Natural killer cell (primary cell): ENCODE results near the gene ARMC9. TPM values are rescaled to one million over a fixed set of nuclear protein-coding genes. Genes with fewer than 3 reads are reported as not detected.
"Not testable (repeated sequence)": the region's sequence is repeated elsewhere in the genome, so short reads cannot be mapped to it uniquely, and the experiment has no call there.

ENCODE experiments used
- ATAC-seq, 3 donors: fragments of 150-1000 bp in 2 of 3; fragments of 200-7000 bp in 1 of 3; cut with Tn5 transposase; 1 replicate in 1 of 3; 2 replicates in 2 of 3; pipeline ENCODE4 v1.10.0; 2021; ENCODE audit warnings: mild to moderate bottlenecking in 2 of 3, moderate library complexity in 2 of 3
- DNase-seq, 2 donors: peaks; one replicate each; pipeline versions ENCODE4 v3.0.0 to v3.0.0-alpha.2; 2013 to 2021; ENCODE audit warnings: mixed read lengths in 1 of 2
- H3K27ac ChIP-seq: one replicate; pipeline ENCODE4 v1.5.1; 2013; ENCODE audit warnings: mild to moderate bottlenecking, low read length
- H3K27me3 ChIP-seq: one replicate; pipeline ENCODE4 v1.6.1; 2013; ENCODE audit warnings: low read length; ENCODE audit not compliant: control insufficient read depth, insufficient read depth
- H3K36me3 ChIP-seq: one replicate; pipeline ENCODE4 v1.6.1; 2013; ENCODE audit warnings: low read length; ENCODE audit not compliant: control insufficient read depth, insufficient read depth
- H3K4me1 ChIP-seq: one replicate; pipeline ENCODE4 v1.6.1; 2013; ENCODE audit warnings: low read length; ENCODE audit not compliant: control insufficient read depth, insufficient read depth
- H3K4me3 ChIP-seq: one replicate; pipeline ENCODE4 v1.5.1; 2013; ENCODE audit warnings: low read length
- H3K9me3 ChIP-seq: one replicate; pipeline ENCODE4 v1.6.1; 2013; ENCODE audit warnings: low read length; ENCODE audit not compliant: control insufficient read depth, insufficient read depth
- H3K27ac Mint-ChIP-seq, 2 donors: one replicate each; pipeline ENCODE4 v1.8.0; 2022; ENCODE audit warnings: mild to moderate bottlenecking in 2 of 2, mixed read lengths in 2 of 2, moderate library complexity in 1 of 2
- H3K27me3 Mint-ChIP-seq, 2 donors: one replicate each; pipeline ENCODE4 v1.8.0; 2022; ENCODE audit warnings: low read depth in 2 of 2, mixed read lengths in 2 of 2
- H3K36me3 Mint-ChIP-seq: one replicate; pipeline ENCODE4 v1.8.0; 2022; ENCODE audit warnings: mixed read lengths
- H3K4me1 Mint-ChIP-seq, 2 donors: one replicate each; pipeline ENCODE4 v1.8.0; 2022; ENCODE audit warnings: mixed read lengths in 2 of 2
- H3K4me3 Mint-ChIP-seq: one replicate; pipeline ENCODE4 v1.8.0; 2022; ENCODE audit warnings: mild to moderate bottlenecking, moderate library complexity, mixed read lengths
- H3K9me3 Mint-ChIP-seq, 2 donors: one replicate each; pipeline ENCODE4 v1.8.0; 2022; ENCODE audit warnings: mixed read lengths in 2 of 2
- CTCF ChIP-seq: fragments of 200-600 bp; IDR thresholded peaks from one replicate; pipeline ENCODE4 v1.8.0; 2022; ENCODE audit warnings: antibody characterized with exemption
- WGBS: methylation state at CpG from one replicate; pipeline ENCODE4 v1.1.7; 2013; ENCODE audit warnings: missing lambda C conversion rate; ENCODE audit not compliant: insufficient coverage; 5-methylcytosine and 5-hydroxymethylcytosine counted together
- intact Hi-C: fragments of 100-400 bp; cut with micrococcal nuclease; formaldehyde crosslinking; loops from one replicate; pipeline ENCODE4 v1.14.2; 2022
- total RNA-seq, 4 donors: library from RNA; stranded (reverse); fragments of 120-200 nt in 1 of 4; gene quantifications; one replicate each; pipeline versions ENCODE4 v1.2.3 to v1.2.4, GENCODE V29; 2013 to 2022

The ARMC9 gene
- total RNA-seq, 3 donors from 2014 or later (not counting 1 experiment from before 2014, with no cell fraction given): 1.2 to 2.3 (median 2.0) TPM

GRCh38 chr2:231176066-231176465 lies 22.4 kb upstream of the ARMC9 start:
- H3K27ac Mint-ChIP-seq: no peak overlapping the region

GRCh38 chr2:231177156-231178025 lies 21.0 kb upstream of the ARMC9 start:
- intact Hi-C loops: no loop called here
- ATAC-seq (no peak), DNase-seq (no peak)
- Mint-ChIP-seq H3K27me3 (no peaks in the 10 kb centered on the region), H3K36me3 (peaks cover 3% of the 10 kb centered on the region), H3K4me1 (peaks cover 10 to 18% of the 10 kb centered on the region in 2 donors), H3K4me3 (no peak overlapping the region), H3K9me3 (no peaks in the 10 kb centered on the region), H3K27ac (no peak overlapping the region)
- Histone ChIP-seq H3K9me3 (no peaks in the 10 kb centered on the region), H3K27ac (no peak overlapping the region), H3K27me3 (no peaks in the 10 kb centered on the region), H3K4me3 (no peak overlapping the region), H3K4me1 (peaks cover 22% of the 10 kb centered on the region), H3K36me3 (peaks cover 9% of the 10 kb centered on the region)
- 92% methylated on average over 10 of the region's 11 CpGs for WGBS
- no peak for TF ChIP-seq CTCF

More at GRCh38 chr2:231176066-231176465, 22.4 kb upstream of the ARMC9 start:
- H3K36me3 Mint-ChIP-seq: peaks cover 7% of the 10 kb centered on the region
- TF ChIP-seq CTCF: no peak
- H3K27me3 ChIP-seq: no peaks in the 10 kb centered on the region
- ATAC-seq (no peak), DNase-seq (no peak)
- H3K4me1 Mint-ChIP-seq: peaks cover 10 to 18% of the 10 kb centered on the region in 2 donors
- no peak overlapping the region for H3K4me3 Mint-ChIP-seq
- H3K9me3 Mint-ChIP-seq: no peaks in the 10 kb centered on the region
- H3K9me3 ChIP-seq: no peaks in the 10 kb centered on the region
- H3K36me3 ChIP-seq: peaks cover 16% of the 10 kb centered on the region
- intact Hi-C loops: no loop called here
- no peak overlapping the region for H3K27ac ChIP-seq
- H3K27me3 Mint-ChIP-seq: no peaks in the 10 kb centered on the region
- H3K4me3 ChIP-seq: no peak overlapping the region
- 75% methylated on average over 2 of the region's 2 CpGs for WGBS
- H3K4me1 ChIP-seq: peaks cover 22% of the 10 kb centered on the region

GRCh38 chr2:231178805-231179204 lies 19.6 kb upstream of the ARMC9 start:
- WGBS: 56% methylated on average over 5 of the region's 5 CpGs
- Mint-ChIP-seq H3K4me1 (peaks cover 10 to 18% of the 10 kb centered on the region in 2 donors), H3K27ac (peak overlapping the region in 1 of 2 donors; percentile 10)

GRCh38 chr2:231181860-231182512 lies 16.4 kb upstream of the ARMC9 start:
- Histone ChIP-seq H3K36me3 (no peaks in the 10 kb centered on the region), H3K27me3 (no peaks in the 10 kb centered on the region), H3K4me1 (peaks cover 22% of the 10 kb centered on the region), H3K4me3 (no peak overlapping the region), H3K9me3 (no peaks in the 10 kb centered on the region), H3K27ac (no peak overlapping the region)
- Mint-ChIP-seq H3K4me3 (no peak overlapping the region), H3K27me3 (no peaks in the 10 kb centered on the region), H3K27ac (peak overlapping the region in 1 of 2 donors; percentile 63), H3K36me3 (no peaks in the 10 kb centered on the region), H3K9me3 (no peaks in the 10 kb centered on the region), H3K4me1 (peaks cover 10 to 18% of the 10 kb centered on the region in 2 donors)
- 57% methylated on average over 12 of the region's 12 CpGs for WGBS
- ATAC-seq (peak in 1 of 3 donors; percentile 51), DNase-seq (peak in 1 of 2 donors; percentile 22)
- TF ChIP-seq CTCF: no peak
- intact Hi-C loops: no loop called here

More at GRCh38 chr2:231178805-231179204, 19.6 kb upstream of the ARMC9 start:
- H3K4me3 Mint-ChIP-seq, H3K27me3 ChIP-seq, H3K9me3 ChIP-seq, H3K27ac ChIP-seq, H3K27me3 Mint-ChIP-seq, H3K36me3 ChIP-seq, intact Hi-C loops, DNase-seq, H3K36me3 Mint-ChIP-seq, H3K4me3 ChIP-seq, H3K9me3 Mint-ChIP-seq: not testable (repeated sequence)
- H3K4me1 ChIP-seq: peaks cover 22% of the 10 kb centered on the region
- ATAC-seq: peak in 2 of 3 donors; percentile 55 to 71
